HK-2 (cell line): ENCODE results near the gene KCTD1.

Experiments used
- DNase-seq: peaks from one replicate; pipeline ENCODE4 v3.0.0-alpha.2; 2018; ENCODE audit not compliant: unreplicated experiment

Gene KCTD1

GRCh38 chr18:26482569-26482968 is 65.8 kb downstream of the KCTD1 start:
- peak; percentile 18 for DNase-seq

GRCh38 chr18:26480897-26481795 is 67.2 kb downstream of the KCTD1 start:
- DNase-seq, result peak; percentile 58

- DNase-seq, result no peak
These were observed 68.7 kb downstream of the KCTD1 start for GRCh38 chr18:26479681-26480079.

GRCh38 chr18:26479065-26479680 is 69.2 kb downstream of the KCTD1 start:
- no peak for DNase-seq

GRCh38 chr18:26477828-26478466 is 70.4 kb downstream of the KCTD1 start:
- DNase-seq, result no peak

GRCh38 chr18:26476697-26477096 is 71.7 kb downstream of the KCTD1 start:
- DNase-seq, result no peak

GRCh38 chr18:26474542-26474941 is 73.8 kb downstream of the KCTD1 start:
- DNase-seq, result no peak

GRCh38 chr18:26473672-26474071 is 74.7 kb downstream of the KCTD1 start:
- no peak for DNase-seq

- DNase-seq, result no peak
These were observed 76.5 kb downstream of the KCTD1 start for GRCh38 chr18:26471826-26472225.

GRCh38 chr18:26471027-26471426 is 77.3 kb downstream of the KCTD1 start:
- peak; percentile 26 for DNase-seq

- DNase-seq, result no peak
These were observed 78.2 kb downstream of the KCTD1 start for GRCh38 chr18:26470011-26470637.

GRCh38 chr18:26468931-26469340 is 79.4 kb downstream of the KCTD1 start:
- no peak for DNase-seq

- DNase-seq, result no peak
These were observed 82.3 kb downstream of the KCTD1 start for GRCh38 chr18:26466026-26466425.

- DNase-seq, result no peak
These were observed 82.9 kb downstream of the KCTD1 start for GRCh38 chr18:26465431-26465830.

GRCh38 chr18:26464128-26465011 is 84.0 kb downstream of the KCTD1 start:
- DNase-seq, result no peak

GRCh38 chr18:26462355-26462754 is 86.0 kb downstream of the KCTD1 start:
- no peak for DNase-seq

GRCh38 chr18:26461405-26461804 is 86.9 kb downstream of the KCTD1 start:
- DNase-seq, result no peak

- no peak for DNase-seq
These were observed 87.8 kb downstream of the KCTD1 start for GRCh38 chr18:26460449-26461091.

GRCh38 chr18:26459884-26460283 is 88.5 kb downstream of the KCTD1 start:
- DNase-seq, result no peak

- no peak for DNase-seq
These were observed 89.0 kb downstream of the KCTD1 start for GRCh38 chr18:26459340-26459739.
